IMR-90 (cell line): ENCODE results near the gene EIF4E3. TPM values are rescaled to one million over a fixed set of nuclear protein-coding genes. Genes with fewer than 3 reads are reported as not detected.

Source experiments
- ATAC-seq: fragments of 200-7000 bp; cut with Tn5 transposase; 2 replicates; pipeline ENCODE4 v1.9.1; 2020; ENCODE audit warnings: low read depth, mild to moderate bottlenecking, moderate library complexity
- BruUV-seq: library from RNA; stranded (reverse); fragments of 400-500 nt; replicated peaks from 2 replicates; lab custom pipeline; 2021; lab: Mats Ljungman, UMichigan
- CTCF ChIA-PET: fragments of 300-600 bp; formaldehyde crosslinking; extraction: SDS; loops from one replicate; lab custom pipeline; 2021; ENCODE audit warnings: antibody characterized with exemption; lab: Yijun Ruan, JAX
- POLR2A ChIA-PET: fragments of 300-600 bp; sonication (Branson Sonifier 250); formaldehyde crosslinking; loops from one replicate; lab custom pipeline; 2022; ENCODE audit warnings: antibody characterized with exemption; ENCODE audit not compliant: unreplicated experiment; lab: Charles Lee
- DNase-seq: peaks from one replicate; pipeline ENCODE4 v3.0.0; 2013
- H2AFZ ChIP-seq: replicated peaks from 2 replicates; pipeline ENCODE3; 2013; ENCODE audit warnings: low read length, mild to moderate bottlenecking; ENCODE audit not compliant: poor library complexity
- H2AK5ac ChIP-seq: 2 replicates; pipeline ENCODE4 v1.6.1; 2013; ENCODE audit warnings: low read depth, low read length, inconsistent platforms
- H2AK9ac ChIP-seq: replicated peaks from 2 replicates; pipeline ENCODE3; 2013; ENCODE audit warnings: mild to moderate bottlenecking, low read depth, low read length, moderate library complexity; ENCODE audit not compliant: poor library complexity
- H2BK120ac ChIP-seq: 2 replicates; pipeline ENCODE4 v1.6.1; 2013; ENCODE audit warnings: low read depth, low read length, inconsistent platforms
- H2BK15ac ChIP-seq: 3 replicates; pipeline ENCODE4 v1.6.1; 2013; ENCODE audit warnings: low read depth, low read length, inconsistent platforms
- H2BK20ac ChIP-seq: 2 replicates; pipeline ENCODE4 v1.6.1; 2013; ENCODE audit warnings: low read depth, mild to moderate bottlenecking, inconsistent platforms, low read length, moderate library complexity
- H2BK5ac ChIP-seq: 2 replicates; pipeline ENCODE4 v1.6.1; 2013; ENCODE audit warnings: mild to moderate bottlenecking, low read depth, low read length, inconsistent platforms; ENCODE audit not compliant: poor library complexity, severe bottlenecking
- H3K14ac ChIP-seq: replicated peaks from 2 replicates; pipeline ENCODE4 v1.6.1; 2013; ENCODE audit warnings: low read depth, low read length, inconsistent platforms
- H3K18ac ChIP-seq: 2 replicates; pipeline ENCODE4 v1.6.1; 2013; ENCODE audit warnings: low read depth, low read length, control low read depth
- H3K23ac ChIP-seq: 2 replicates; pipeline ENCODE4 v1.6.1; 2013; ENCODE audit warnings: low read depth, low read length, inconsistent platforms
- H3K27ac ChIP-seq: 2 replicates; pipeline ENCODE4 v1.5.1; 2013; ENCODE audit warnings: mild to moderate bottlenecking, control low read depth, low read length; ENCODE audit not compliant: insufficient read depth
- H3K27me3 ChIP-seq: 2 replicates; pipeline ENCODE4 v1.6.1; 2013; ENCODE audit warnings: low read length; ENCODE audit not compliant: control insufficient read depth, insufficient read depth
- H3K36me3 ChIP-seq: 2 replicates; pipeline ENCODE4 v1.6.1; 2013; ENCODE audit warnings: low read length, mixed read lengths; ENCODE audit not compliant: control insufficient read depth, insufficient read depth
- H3K4ac ChIP-seq: 2 replicates; pipeline ENCODE4 v1.6.1; 2013; ENCODE audit warnings: low read depth, low read length, inconsistent platforms
- H3K4me1 ChIP-seq: 2 replicates; pipeline ENCODE4 v1.6.1; 2013; ENCODE audit warnings: low read length, mixed read lengths; ENCODE audit not compliant: control insufficient read depth, insufficient read depth
- H3K4me2 ChIP-seq: 2 replicates; pipeline ENCODE4 v1.6.1; 2013; ENCODE audit warnings: low read depth, mild to moderate bottlenecking, control low read depth, low read length, moderate library complexity
- H3K4me3 ChIP-seq: 2 replicates; pipeline ENCODE4 v1.5.1; 2013; ENCODE audit warnings: low read depth, mild to moderate bottlenecking, control low read depth, low read length, moderate library complexity; ENCODE audit not compliant: insufficient read depth
- H3K56ac ChIP-seq: 2 replicates; pipeline ENCODE4 v1.6.1; 2013; ENCODE audit warnings: low read length, inconsistent platforms; ENCODE audit not compliant: insufficient read depth; ENCODE audit errors: extremely low read depth
- H3K79me1 ChIP-seq, 2 experiments: 2 replicates each; pipeline ENCODE4 v1.6.1; 2013; ENCODE audit warnings: low read length in 2 of 2, inconsistent platforms in 1 of 2, low read depth in 1 of 2
- H3K9ac ChIP-seq: 2 replicates; pipeline ENCODE4 v1.6.1; 2013; ENCODE audit warnings: low read depth, low read length, control low read depth
- H3K9me1 ChIP-seq: 2 replicates; pipeline ENCODE4 v1.6.1; 2013; ENCODE audit warnings: low read length, inconsistent platforms; ENCODE audit not compliant: insufficient read depth
- H3K9me3 ChIP-seq: 2 replicates; pipeline ENCODE4 v1.6.1; 2013; ENCODE audit warnings: low read length; ENCODE audit not compliant: control insufficient read depth, insufficient read depth
- H4K20me1 ChIP-seq: 2 replicates; pipeline ENCODE4 v1.6.1; 2013; ENCODE audit warnings: low read length, inconsistent platforms; ENCODE audit not compliant: insufficient read depth
- H4K5ac ChIP-seq: 2 replicates; pipeline ENCODE4 v1.6.1; 2013; ENCODE audit warnings: mild to moderate bottlenecking, low read depth, low read length, control low read depth
- H4K8ac ChIP-seq, 2 experiments: 2 replicates each; pipeline ENCODE4 v1.6.1; 2013; ENCODE audit warnings: low read depth in 2 of 2, low read length in 2 of 2, control low read depth in 1 of 2, inconsistent platforms in 1 of 2
- H4K91ac ChIP-seq: 2 replicates; pipeline ENCODE4 v1.6.1; 2013; ENCODE audit warnings: low read depth, low read length, inconsistent platforms; ENCODE audit not compliant: insufficient read depth
- BHLHE40 ChIP-seq: fragments of 150-350 bp; IDR thresholded peaks from 2 replicates; pipeline ENCODE4 v1.6.1; 2016; ENCODE audit warnings: mild to moderate bottlenecking, low read depth, low read length
- CEBPB ChIP-seq: IDR thresholded peaks from 2 replicates; pipeline ENCODE4 v1.6.1; 2012; ENCODE audit warnings: low read depth, low read length, improper control_type of control experiment
- CHD1 ChIP-seq: IDR thresholded peaks from 2 replicates; pipeline ENCODE4 v1.6.1; 2012; ENCODE audit warnings: low read depth, low read length, improper control_type of control experiment
- FOS ChIP-seq: fragments of 150-350 bp; IDR thresholded peaks from 2 replicates; pipeline ENCODE4 v1.6.1; 2016; ENCODE audit warnings: low read depth, low read length
- MAFK ChIP-seq: IDR thresholded peaks from 2 replicates; pipeline ENCODE4 v1.6.1; 2012; ENCODE audit warnings: low read depth, low read length, improper control_type of control experiment
- MAZ ChIP-seq: IDR thresholded peaks from 2 replicates; pipeline ENCODE4 v1.6.1; 2012; ENCODE audit warnings: low read depth, mild to moderate bottlenecking, low read length, improper control_type of control experiment, moderate library complexity, borderline replicate concordance
- MXI1 ChIP-seq: IDR thresholded peaks from 2 replicates; pipeline ENCODE4 v1.6.1; 2012; ENCODE audit warnings: low read depth, mild to moderate bottlenecking, low read length, moderate library complexity, borderline replicate concordance
- NFE2L2 ChIP-seq: fragments of 150-350 bp; IDR thresholded peaks from 2 replicates; pipeline ENCODE4 v1.6.1; 2016; ENCODE audit warnings: low read depth, mild to moderate bottlenecking, low read length
- POLR2A ChIP-seq: IDR thresholded peaks from 2 replicates; pipeline ENCODE4 v1.6.1; 2012; ENCODE audit warnings: mild to moderate bottlenecking, low read depth, low read length
- RAD21 ChIP-seq: IDR thresholded peaks from 2 replicates; pipeline ENCODE4 v1.6.1; 2012; ENCODE audit warnings: low read length, improper control_type of control experiment
- RCOR1 ChIP-seq: IDR thresholded peaks from 2 replicates; pipeline ENCODE4 v1.6.1; 2012; ENCODE audit warnings: mild to moderate bottlenecking, low read length, improper control_type of control experiment; ENCODE audit not compliant: insufficient replicate concordance
- RFX5 ChIP-seq: IDR thresholded peaks from 2 replicates; pipeline ENCODE4 v1.8.0; 2012; ENCODE audit warnings: low read depth, mild to moderate bottlenecking, low read length, moderate library complexity
- WGBS, 2 experiments: methylation state at CpG; one replicate each; pipeline versions ENCODE4 v1.1.5 to v1.1.7; 2013; ENCODE audit warnings: missing lambda C conversion rate in 2 of 2; ENCODE audit not compliant: insufficient read length in 1 of 2; ENCODE audit errors: extremely low coverage in 2 of 2; 5-methylcytosine and 5-hydroxymethylcytosine counted together
- dilution Hi-C: fragments of 300-500 bp; cut with HindIII; formaldehyde crosslinking; loops from one replicate; pipeline ENCODE4 v1.14.3; 2018; ENCODE audit warnings: low sequenced_read_pairs; ENCODE audit not compliant: unreplicated experiment
- in situ Hi-C: fragments of 300-500 bp; cut with MboI; formaldehyde crosslinking; loops from 3 replicates; pipeline ENCODE4 v1.14.3; 2019; ENCODE audit warnings: low sequenced_read_pairs, inconsistent platforms, mixed read lengths
- intact Hi-C: fragments of 100-400 bp; cut with micrococcal nuclease; formaldehyde crosslinking; loops from 2 replicates; pipeline ENCODE4 v1.10.0; 2022
- polyA plus RNA-seq, 3 experiments: library from polyadenylated mRNA; depleted of rRNA; stranded (reverse); fragments of >200 nt; gene quantifications; 2 replicates each; pipeline ENCODE4 v1.2.3, GENCODE V29; 2012; ENCODE audit warnings: low replicate concordance in 1 of 3
- total RNA-seq: library from RNA; depleted of rRNA; stranded (reverse); fragments of >200 nt; gene quantifications from 2 replicates; pipeline ENCODE4 v1.2.3, GENCODE V29; 2012
- TF ChIP-seq, protein P1 (sequence below): fragments of 150-350 bp; IDR thresholded peaks from 2 replicates; pipeline ENCODE4 v1.6.1; 2017; ENCODE audit warnings: mild to moderate bottlenecking, antibody characterized with exemption, low read length, low read depth
- TF ChIP-seq, protein P2 (sequence below): conservative IDR thresholded peaks from 2 replicates; pipeline ENCODE4 v1.5.1; 2012; ENCODE audit warnings: mild to moderate bottlenecking, low read depth, low read length, improper control_type of control experiment

Gene EIF4E3
- total and polyA plus RNA-seq, 2 of the 4 experiments (the other 2 are of a cell fraction) = 0.72 to 1.1 TPM

DNA sequence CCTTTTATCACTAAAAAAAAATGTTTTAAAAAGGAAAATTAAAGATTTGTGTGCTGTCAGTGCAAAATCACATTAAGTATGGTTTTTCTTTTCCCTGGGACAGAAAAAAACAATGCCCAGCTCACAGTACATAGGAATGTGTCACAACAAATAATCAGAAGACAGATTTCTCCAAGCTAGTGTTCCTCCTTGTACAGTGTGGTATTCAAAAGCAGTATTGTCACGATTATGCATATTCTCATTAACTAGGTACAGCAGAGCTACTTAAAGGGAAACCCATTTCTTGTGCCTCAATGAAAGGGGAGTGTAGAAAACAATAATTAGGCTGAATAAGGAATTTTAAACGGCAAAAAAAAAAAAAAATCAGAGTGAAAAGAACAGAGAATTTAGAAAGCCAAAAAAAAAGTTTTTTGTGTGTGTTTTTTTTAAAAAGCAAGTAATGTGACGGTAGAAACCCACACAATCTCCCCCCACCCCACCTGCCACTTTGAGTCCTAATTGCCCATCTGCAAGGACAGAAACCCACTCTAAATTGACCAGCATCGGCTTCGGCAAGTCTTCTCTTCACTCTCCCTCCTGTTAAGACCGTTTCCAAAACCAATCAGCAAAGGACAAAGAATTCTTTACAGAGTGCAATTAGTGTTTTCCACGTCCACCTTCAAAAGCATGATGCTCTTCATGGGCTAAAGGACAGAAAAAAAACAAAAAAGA, 41.0 kb downstream of the EIF4E3 start:
- H3K27me3 ChIP-seq = no peaks in the 10 kb centered on the region
- H3K79me1 ChIP-seq = no peaks in the 10 kb centered on the region
- H3K18ac ChIP-seq = peak overlapping the region; percentile 31
- in situ Hi-C loops (no loop called here), intact Hi-C loops (loop anchor here (5.0 to 10.0 kb wide), 3 partner anchors 147 to 579 kb away; no protein-coding TSS in a partner anchor), dilution Hi-C loops (no loop called here)
- no peak overlapping the region for H3K9ac ChIP-seq
- H4K5ac ChIP-seq = peak overlapping the region; percentile 47
- H3K4me3 ChIP-seq = no peak overlapping the region
- peak overlapping the region; percentile 54; the same call in 1 of the 2 replicates for H2BK120ac ChIP-seq
- H2BK15ac ChIP-seq = no peak overlapping the region
- H2BK5ac ChIP-seq = no peak overlapping the region
- peak overlapping the region; percentile 68 for H2BK20ac ChIP-seq
- H3K36me3 ChIP-seq = no peaks in the 10 kb centered on the region
- H2AFZ ChIP-seq = no peak overlapping the region
- no peaks in the 10 kb centered on the region for H4K20me1 ChIP-seq
- DNase-seq (no peak), ATAC-seq (no peak)
- no peak overlapping the region for H3K23ac ChIP-seq
- no peak overlapping the region for H4K8ac ChIP-seq
- no peaks in the 10 kb centered on the region; the same call in 1 of the 2 replicates for H3K9me1 ChIP-seq
- no peak overlapping the region for H3K14ac ChIP-seq
- peak overlapping the region; percentile 10; the same call in 1 of the 2 replicates for H4K91ac ChIP-seq
- no peak overlapping the region for H2AK9ac ChIP-seq
- ChIA-PET POLR2A (no interaction called here), CTCF (interaction anchor here (0.6 to 0.7 kb wide), 3 partner anchors 10 to 983 kb away, joined by 4 to 6 read pairs (median 4); no protein-coding TSS in a partner anchor)
- 100% methylated on average over 2 of the region's 7 CpGs; no CpG with 5 or more reads in 1 of the 2 experiments for WGBS, 2 experiments
- H3K56ac ChIP-seq = no peak overlapping the region
- H3K4me1 ChIP-seq = peaks cover 12% of the 10 kb centered on the region
- BruUV-seq = no TSS peak
- H3K9me3 ChIP-seq = no peaks in the 10 kb centered on the region
- peak overlapping the region; percentile 36; the same call in 1 of the 2 replicates for H3K4me2 ChIP-seq
- H3K27ac ChIP-seq = peak overlapping the region; percentile 39; the same call in 1 of the 2 replicates
- H2AK5ac ChIP-seq = peak overlapping the region; percentile 18; the same call in 1 of the 2 replicates
- H3K4ac ChIP-seq = 0 out of 2 replicates have a peak overlapping the region, but pooled peaks have one; percentile 16
- TF ChIP-seq MXI1 = no peak
- no peak for TF ChIP-seq RFX5
- TF ChIP-seq MAFK = no peak
- no peak for TF ChIP-seq CHD1
- no peak for TF ChIP-seq POLR2A
- TF ChIP-seq, protein P1, sequence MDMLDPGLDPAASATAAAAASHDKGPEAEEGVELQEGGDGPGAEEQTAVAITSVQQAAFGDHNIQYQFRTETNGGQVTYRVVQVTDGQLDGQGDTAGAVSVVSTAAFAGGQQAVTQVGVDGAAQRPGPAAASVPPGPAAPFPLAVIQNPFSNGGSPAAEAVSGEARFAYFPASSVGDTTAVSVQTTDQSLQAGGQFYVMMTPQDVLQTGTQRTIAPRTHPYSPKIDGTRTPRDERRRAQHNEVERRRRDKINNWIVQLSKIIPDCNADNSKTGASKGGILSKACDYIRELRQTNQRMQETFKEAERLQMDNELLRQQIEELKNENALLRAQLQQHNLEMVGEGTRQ = no peak
- TF ChIP-seq CEBPB = no peak
- no peak for TF ChIP-seq NFE2L2
- no peak for TF ChIP-seq BHLHE40
- no peak for TF ChIP-seq FOS
- no peak for TF ChIP-seq MAZ
- TF ChIP-seq, protein P2, sequence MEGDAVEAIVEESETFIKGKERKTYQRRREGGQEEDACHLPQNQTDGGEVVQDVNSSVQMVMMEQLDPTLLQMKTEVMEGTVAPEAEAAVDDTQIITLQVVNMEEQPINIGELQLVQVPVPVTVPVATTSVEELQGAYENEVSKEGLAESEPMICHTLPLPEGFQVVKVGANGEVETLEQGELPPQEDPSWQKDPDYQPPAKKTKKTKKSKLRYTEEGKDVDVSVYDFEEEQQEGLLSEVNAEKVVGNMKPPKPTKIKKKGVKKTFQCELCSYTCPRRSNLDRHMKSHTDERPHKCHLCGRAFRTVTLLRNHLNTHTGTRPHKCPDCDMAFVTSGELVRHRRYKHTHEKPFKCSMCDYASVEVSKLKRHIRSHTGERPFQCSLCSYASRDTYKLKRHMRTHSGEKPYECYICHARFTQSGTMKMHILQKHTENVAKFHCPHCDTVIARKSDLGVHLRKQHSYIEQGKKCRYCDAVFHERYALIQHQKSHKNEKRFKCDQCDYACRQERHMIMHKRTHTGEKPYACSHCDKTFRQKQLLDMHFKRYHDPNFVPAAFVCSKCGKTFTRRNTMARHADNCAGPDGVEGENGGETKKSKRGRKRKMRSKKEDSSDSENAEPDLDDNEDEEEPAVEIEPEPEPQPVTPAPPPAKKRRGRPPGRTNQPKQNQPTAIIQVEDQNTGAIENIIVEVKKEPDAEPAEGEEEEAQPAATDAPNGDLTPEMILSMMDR = no peak
- no peak for TF ChIP-seq RCOR1
- TF ChIP-seq RAD21 = no peak
